Measurements from ENCODE around the gene MELTF. TPM values are rescaled to one million over a fixed set of nuclear protein-coding genes. Genes with fewer than 3 reads are reported as not detected.

Gene MELTF
- total and polyA plus RNA-seq, 12 donors = 0.47 to 11.3 (median 1.4) TPM; not detected in 1

DNA sequence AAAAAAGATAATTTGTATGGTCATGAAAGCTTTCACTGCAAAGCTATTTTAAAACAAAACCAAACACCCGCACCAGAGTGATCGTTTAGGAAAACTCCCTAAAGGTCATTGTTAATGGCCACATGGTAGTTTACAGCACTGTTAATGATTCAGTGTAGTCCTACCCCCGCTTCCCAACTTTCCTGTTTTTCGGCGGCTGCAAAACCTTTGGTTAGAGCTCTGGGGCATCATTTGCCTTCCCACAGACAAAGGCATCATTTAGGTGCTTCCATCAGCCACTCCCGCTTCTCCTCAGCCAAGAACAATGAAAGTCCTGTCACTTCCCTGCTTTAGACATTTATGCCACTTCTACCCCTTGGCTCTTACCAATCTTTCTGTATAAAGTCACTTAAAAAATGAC, 10.6 kb downstream of the MELTF start:
- Histone ChIP-seq H3K36me3 (replicated peaks in 1 of 2) (no peaks in the 10 kb centered on the region), H3K27ac (no peak overlapping the region), H3K4me3 (no peak overlapping the region), H3K4me1 (replicated peaks in 1 of 2) (no peaks in the 10 kb centered on the region), H3K9me3 (replicated peaks in 1 of 3) (no peaks in the 10 kb centered on the region), H3K27me3 (peaks cover 28% of the 10 kb centered on the region)
- intact Hi-C loops (cut with DNase I) = no loop called here
- no peak for DNase-seq
- TF ChIP-seq, protein P1, sequence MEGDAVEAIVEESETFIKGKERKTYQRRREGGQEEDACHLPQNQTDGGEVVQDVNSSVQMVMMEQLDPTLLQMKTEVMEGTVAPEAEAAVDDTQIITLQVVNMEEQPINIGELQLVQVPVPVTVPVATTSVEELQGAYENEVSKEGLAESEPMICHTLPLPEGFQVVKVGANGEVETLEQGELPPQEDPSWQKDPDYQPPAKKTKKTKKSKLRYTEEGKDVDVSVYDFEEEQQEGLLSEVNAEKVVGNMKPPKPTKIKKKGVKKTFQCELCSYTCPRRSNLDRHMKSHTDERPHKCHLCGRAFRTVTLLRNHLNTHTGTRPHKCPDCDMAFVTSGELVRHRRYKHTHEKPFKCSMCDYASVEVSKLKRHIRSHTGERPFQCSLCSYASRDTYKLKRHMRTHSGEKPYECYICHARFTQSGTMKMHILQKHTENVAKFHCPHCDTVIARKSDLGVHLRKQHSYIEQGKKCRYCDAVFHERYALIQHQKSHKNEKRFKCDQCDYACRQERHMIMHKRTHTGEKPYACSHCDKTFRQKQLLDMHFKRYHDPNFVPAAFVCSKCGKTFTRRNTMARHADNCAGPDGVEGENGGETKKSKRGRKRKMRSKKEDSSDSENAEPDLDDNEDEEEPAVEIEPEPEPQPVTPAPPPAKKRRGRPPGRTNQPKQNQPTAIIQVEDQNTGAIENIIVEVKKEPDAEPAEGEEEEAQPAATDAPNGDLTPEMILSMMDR (IDR thresholded peaks at IDR 0.05) = no peak
- WGBS, 4 donors = 60 to 78% (median 72%) methylated on average over 6 of the region's 6 CpGs

DNA sequence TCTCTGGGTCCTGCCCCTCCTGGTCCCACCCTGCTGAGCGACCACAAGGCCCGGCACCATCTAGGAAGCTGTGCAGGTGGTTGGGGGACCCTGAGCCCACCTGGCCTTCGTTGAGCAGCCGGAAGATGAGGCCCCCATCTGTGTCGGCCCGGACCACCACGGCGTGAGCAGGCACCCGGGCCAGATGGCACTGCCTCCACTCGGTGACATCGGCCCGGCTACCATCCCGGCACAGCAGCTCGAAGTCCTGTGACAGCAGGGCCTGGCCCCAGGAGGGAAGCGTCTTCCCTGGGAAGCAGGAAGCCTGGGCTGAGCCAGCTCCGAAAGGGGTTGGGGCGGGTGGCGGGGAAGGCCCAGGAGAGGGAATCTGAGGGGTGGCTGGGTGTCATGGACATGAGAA, 12.6 kb downstream of the MELTF start:
- WGBS, 4 donors = 95 to 98% (median 96%) methylated on average over 10 to 18 of the region's 18 CpGs

DNA sequence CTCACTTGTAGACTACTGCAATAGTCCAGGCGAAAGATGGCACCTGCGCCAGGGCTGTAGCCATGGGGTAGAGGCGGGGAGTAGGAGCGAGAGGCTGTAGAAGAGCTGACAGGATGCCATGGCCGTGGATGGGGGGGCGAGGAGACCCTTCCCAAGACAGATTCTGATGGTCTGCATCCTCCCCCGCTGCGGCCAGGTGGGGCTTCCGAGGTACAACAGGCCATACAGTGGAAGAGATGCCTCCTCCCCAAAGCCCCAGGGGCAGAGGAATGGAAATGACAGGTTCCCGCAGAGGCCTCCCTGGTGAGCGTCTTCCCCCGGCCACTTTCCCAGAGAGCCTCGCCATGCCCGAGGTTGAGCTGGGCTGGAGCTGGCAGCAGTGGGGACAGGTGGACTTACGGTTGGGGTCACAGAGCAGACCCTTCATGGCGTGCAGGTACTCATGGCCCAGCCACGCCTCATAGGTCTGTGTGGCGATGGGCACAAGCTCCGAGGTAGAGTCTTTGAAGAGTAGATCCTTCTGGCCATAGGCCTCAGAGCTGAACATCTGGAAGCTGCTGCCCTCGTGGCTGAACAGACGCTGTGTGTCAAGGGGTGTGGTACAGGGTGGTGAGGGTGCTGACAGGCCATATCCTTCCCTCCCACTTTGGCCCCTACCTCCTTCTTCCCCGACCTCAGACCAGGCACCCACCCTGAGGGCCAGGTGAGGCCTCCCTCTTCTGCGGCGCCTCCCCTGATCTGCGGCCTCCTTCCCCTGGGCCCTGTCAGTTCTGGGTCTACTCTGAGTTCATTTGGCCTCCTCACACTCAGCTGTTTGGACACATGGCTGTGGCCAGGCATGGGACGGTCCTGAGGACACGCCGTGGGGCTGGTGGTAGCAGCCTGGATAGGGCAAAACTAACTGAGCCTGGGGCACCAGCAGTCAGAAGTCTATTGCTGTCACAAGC, 13.6 kb downstream of the MELTF start:
- Histone ChIP-seq H3K27ac (no peak overlapping the region), H3K36me3 (replicated peaks in 1 of 2) (no peaks in the 10 kb centered on the region), H3K9me3 (replicated peaks in 1 of 3) (no peaks in the 10 kb centered on the region), H3K27me3 (peaks cover 9% of the 10 kb centered on the region), H3K4me3 (no peak overlapping the region), H3K4me1 (replicated peaks in 1 of 2) (no peaks in the 10 kb centered on the region)
- intact Hi-C loops (cut with DNase I) = no loop called here
- TF ChIP-seq POLR2A (IDR thresholded peaks at IDR 0.05) = no peak
- no peak for DNase-seq
- WGBS, 4 donors = 90 to 95% (median 94%) methylated on average over 11 to 28 of the region's 28 CpGs

More for the DNA sequence above, 12.6 kb downstream of the MELTF start:
- Histone ChIP-seq H3K27me3 (peaks cover 17% of the 10 kb centered on the region), H3K9me3 (replicated peaks in 1 of 3) (no peaks in the 10 kb centered on the region), H3K36me3 (replicated peaks in 1 of 2) (no peaks in the 10 kb centered on the region), H3K4me3 (no peak overlapping the region), H3K27ac (no peak overlapping the region), H3K4me1 (replicated peaks in 1 of 2) (no peaks in the 10 kb centered on the region)
- no peak for DNase-seq
- intact Hi-C loops (cut with DNase I) = no loop called here
- TF ChIP-seq POLR2A (IDR thresholded peaks at IDR 0.05) = no peak
- TF ChIP-seq, protein P1 (IDR thresholded peaks at IDR 0.05) = no peak

DNA sequence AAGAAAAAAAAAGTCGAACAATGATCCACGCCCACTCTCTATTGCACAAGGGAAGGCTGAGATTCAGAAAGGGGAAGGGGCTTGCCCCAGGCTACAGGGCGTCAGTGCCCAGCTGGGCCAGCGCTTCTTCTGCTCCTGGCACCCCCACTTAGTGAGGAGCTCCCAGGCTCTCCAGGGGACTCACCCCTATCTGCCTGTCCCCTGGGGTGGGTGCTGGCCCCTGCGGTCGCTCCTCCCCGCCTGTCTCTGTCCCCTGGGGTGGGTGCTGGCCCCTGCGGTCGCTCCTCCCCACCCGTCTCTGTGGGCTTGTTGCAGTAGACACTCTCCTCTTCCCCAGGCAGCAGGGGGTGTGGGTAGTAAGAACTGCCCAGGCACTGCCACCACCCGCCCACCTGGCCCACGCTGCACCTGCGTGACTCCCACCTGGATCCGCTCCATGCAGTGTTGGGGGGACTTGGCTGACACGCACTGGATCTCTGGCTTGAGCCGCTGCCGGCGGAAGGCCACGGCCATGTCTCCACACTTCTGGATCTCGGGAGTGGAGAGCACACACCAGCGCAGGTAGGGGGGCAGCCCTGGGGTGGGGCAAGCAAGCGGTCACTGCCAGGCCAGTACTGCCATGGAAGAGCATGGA, 14.6 kb downstream of the MELTF start:
- no peaks in the 10 kb centered on the region for H3K4me1 ChIP-seq (replicated peaks in 1 of 2)
- no peak overlapping the region for H3K4me3 ChIP-seq
- WGBS, 4 donors = 84 to 94% (median 91%) methylated on average over 14 to 22 of the region's 22 CpGs
- intact Hi-C loops (cut with DNase I) = no loop called here
- peaks cover 7% of the 10 kb centered on the region for H3K27me3 ChIP-seq
- TF ChIP-seq POLR2A (IDR thresholded peaks at IDR 0.05) = no peak
- TF ChIP-seq, protein P1 (IDR thresholded peaks at IDR 0.05) = no peak
- no peaks in the 10 kb centered on the region for H3K36me3 ChIP-seq (replicated peaks in 1 of 2)
- no peak for DNase-seq
- no peak overlapping the region for H3K27ac ChIP-seq
- H3K9me3 ChIP-seq (replicated peaks in 1 of 3) = no peaks in the 10 kb centered on the region

All from adrenal gland (tissue), 12 donors.